H1 (cell line): ENCODE results near the gene PCTP. TPM values are rescaled to one million over a fixed set of nuclear protein-coding genes. Genes with fewer than 3 reads are reported as not detected.
A peak's percentile ranks its signal among the peaks of the same experiment; 100 is the strongest.

Experiments
- CTCF ChIA-PET: fragments of 300-600 bp; sonication (Branson Sonifier 250); formaldehyde crosslinking; loops from one replicate; lab custom pipeline; 2021; ENCODE audit not compliant: partially characterized antibody; lab: Charles Lee
- POLR2A ChIA-PET: fragments of 300-600 bp; sonication (Branson Sonifier 250); formaldehyde crosslinking; loops from one replicate; lab custom pipeline; 2021; ENCODE audit warnings: inconsistent platforms; ENCODE audit not compliant: partially characterized antibody; lab: Charles Lee
- DNase-seq, 2 experiments: peaks; one replicate each; pipeline versions ENCODE4 v3.0.0 to v3.0.0-alpha.2; 2010 to 2022; ENCODE audit warnings: low spot score in 2 of 2, low read depth in 1 of 2, mixed read lengths in 1 of 2
- FAIRE-seq: peaks from 2 replicates; lab custom pipeline; 2011; peaks lifted over from hg19 to GRCh38; lab: Jason Lieb, UNC
- H2AFZ ChIP-seq: 2 replicates; pipeline ENCODE4 v1.8.1; 2012; ENCODE audit warnings: low read length, inconsistent platforms
- H2AK5ac ChIP-seq: 2 replicates; pipeline ENCODE4 v1.6.1; 2013; ENCODE audit warnings: low read depth, low read length
- H2BK120ac ChIP-seq: replicated peaks from 2 replicates; pipeline ENCODE3; 2013; ENCODE audit warnings: low read depth, low read length, inconsistent platforms
- H2BK12ac ChIP-seq: 2 replicates; pipeline ENCODE4 v1.6.1; 2013; ENCODE audit warnings: low read depth, low read length
- H2BK15ac ChIP-seq: 2 replicates; pipeline ENCODE4 v1.6.1; 2013; ENCODE audit warnings: low read length
- H2BK20ac ChIP-seq: 2 replicates; pipeline ENCODE4 v1.6.1; 2013; ENCODE audit warnings: low read length
- H2BK5ac ChIP-seq: 2 replicates; pipeline ENCODE4 v1.6.1; 2013; ENCODE audit warnings: low read depth, low read length
- H3K14ac ChIP-seq: 2 replicates; pipeline ENCODE4 v1.6.1; 2013; ENCODE audit warnings: inconsistent platforms; ENCODE audit not compliant: insufficient read length
- H3K18ac ChIP-seq: 2 replicates; pipeline ENCODE4 v1.6.1; 2013; ENCODE audit warnings: low read length; ENCODE audit errors: extremely low read depth
- H3K23ac ChIP-seq: 2 replicates; pipeline ENCODE4 v1.6.1; 2013; ENCODE audit warnings: inconsistent platforms; ENCODE audit not compliant: insufficient read length
- H3K23me2 ChIP-seq: 2 replicates; pipeline ENCODE4 v1.6.1; 2013; ENCODE audit warnings: low read depth, low read length
- H3K27ac ChIP-seq: 2 replicates; pipeline ENCODE4 v1.6.1; 2011; ENCODE audit warnings: low read depth, low read length, inconsistent platforms
- H3K27me3 ChIP-seq, 4 experiments: replicated peaks in 1 of 4; 1 replicate in 1 of 4; 2 replicates in 3 of 4; pipeline versions ENCODE4 v1.6.1 to v1.8.1; 2011 to 2013; ENCODE audit warnings: low read length in 3 of 4, mild to moderate bottlenecking in 3 of 4, inconsistent platforms in 2 of 4, mixed read lengths in 2 of 4, moderate library complexity in 1 of 4; ENCODE audit not compliant: control insufficient read depth in 3 of 4, insufficient read depth in 3 of 4; ENCODE audit errors: extremely low read depth in 1 of 4
- H3K36me3 ChIP-seq, 4 experiments: 2 replicates each; pipeline versions ENCODE4 v1.6.1 to v1.8.1; 2011 to 2013; ENCODE audit warnings: mild to moderate bottlenecking in 4 of 4, low read length in 3 of 4, moderate library complexity in 2 of 4, control low read depth in 1 of 4, inconsistent platforms in 1 of 4; ENCODE audit not compliant: insufficient read depth in 4 of 4, control insufficient read depth in 2 of 4
- H3K4ac ChIP-seq: replicated peaks from 2 replicates; pipeline ENCODE3; 2013; ENCODE audit warnings: low read length, low read depth, mixed read lengths, inconsistent platforms; ENCODE audit not compliant: insufficient read length
- H3K4me1 ChIP-seq, 4 experiments: replicated peaks in 1 of 4; 1 replicate in 1 of 4; 2 replicates in 3 of 4; pipeline versions ENCODE4 v1.6.1 to v1.8.1; 2011 to 2013; ENCODE audit warnings: low read length in 3 of 4, inconsistent platforms in 2 of 4, mixed read lengths in 1 of 4; ENCODE audit not compliant: insufficient read depth in 4 of 4, control insufficient read depth in 3 of 4
- H3K4me2 ChIP-seq, 2 experiments: 2 replicates each; pipeline versions ENCODE4 v1.6.1 to v1.8.1; 2011 to 2013; ENCODE audit warnings: low read depth in 2 of 2, low read length in 2 of 2, control low read depth in 1 of 2, inconsistent platforms in 1 of 2, mild to moderate bottlenecking in 1 of 2; ENCODE audit not compliant: insufficient read depth in 1 of 2
- H3K4me3 ChIP-seq, 4 experiments: fragments of 200-600, 300-600 bp in 1 of 4; sonication (generic), shearing (Covaris generic), sonication (Bioruptor Twin) in 1 of 4; 2 replicates each; pipeline versions ENCODE4 v1.5.1 to v1.8.1; 2011 to 2016; ENCODE audit warnings: low read length in 4 of 4, low read depth in 3 of 4, control low read depth in 2 of 4, inconsistent platforms in 2 of 4, mild to moderate bottlenecking in 2 of 4, mixed read lengths in 1 of 4, moderate library complexity in 1 of 4; ENCODE audit not compliant: insufficient read depth in 2 of 4; ENCODE audit errors: extremely low read depth in 1 of 4
- H3K56ac ChIP-seq: replicated peaks from 2 replicates; pipeline ENCODE3; 2013; ENCODE audit warnings: low read depth, mild to moderate bottlenecking, mixed read lengths, low read length, inconsistent platforms; ENCODE audit not compliant: insufficient read length
- H3K79me1 ChIP-seq: 2 replicates; pipeline ENCODE4 v1.6.1; 2013; ENCODE audit warnings: low read depth, low read length, control low read depth
- H3K79me2 ChIP-seq, 2 experiments: 2 replicates each; pipeline versions ENCODE4 v1.6.1 to v1.8.1; 2012 to 2013; ENCODE audit warnings: low read length in 2 of 2, mild to moderate bottlenecking in 2 of 2, inconsistent platforms in 1 of 2; ENCODE audit not compliant: insufficient read depth in 2 of 2, control insufficient read depth in 1 of 2
- H3K9ac ChIP-seq, 4 experiments: replicated peaks in 1 of 4; 1 replicate in 1 of 4; 2 replicates in 3 of 4; pipeline versions ENCODE4 v1.6.1 to v1.8.1; 2011 to 2013; ENCODE audit warnings: low read depth in 3 of 4, low read length in 3 of 4, control low read depth in 2 of 4, mild to moderate bottlenecking in 2 of 4, moderate library complexity in 2 of 4, inconsistent platforms in 1 of 4; ENCODE audit errors: extremely low read depth in 1 of 4
- H3K9me3 ChIP-seq, 2 experiments: 2 replicates each; pipeline versions ENCODE4 v1.6.1 to v1.8.1; 2012 to 2013; ENCODE audit warnings: mild to moderate bottlenecking in 2 of 2, moderate library complexity in 2 of 2, control low read depth in 1 of 2, inconsistent platforms in 1 of 2, low read depth in 1 of 2, low read length in 1 of 2, mixed read lengths in 1 of 2; ENCODE audit not compliant: insufficient read depth in 2 of 2
- H4K20me1 ChIP-seq, 2 experiments: replicated peaks in 1 of 2; 2 replicates each; pipeline versions ENCODE3 to v1.8.1; 2011 to 2013; ENCODE audit warnings: inconsistent platforms in 2 of 2, low read length in 2 of 2, mild to moderate bottlenecking in 1 of 2; ENCODE audit not compliant: insufficient read depth in 2 of 2, control insufficient read depth in 1 of 2
- H4K5ac ChIP-seq: 2 replicates; pipeline ENCODE4 v1.6.1; 2013; ENCODE audit warnings: low read length, low read depth, mixed read lengths, inconsistent platforms; ENCODE audit not compliant: insufficient read length
- H4K8ac ChIP-seq: 2 replicates; pipeline ENCODE4 v1.8.0; 2013; ENCODE audit warnings: mild to moderate bottlenecking, moderate library complexity, low read length, inconsistent platforms; ENCODE audit not compliant: insufficient read depth; ENCODE audit errors: extremely low read depth
- H4K91ac ChIP-seq: replicated peaks from 2 replicates; pipeline ENCODE3; 2013; ENCODE audit warnings: low read length, mixed read lengths, inconsistent platforms; ENCODE audit not compliant: insufficient read length
- ASH2L ChIP-seq: fragments of 200-600, 300-600 bp; sonication (generic); IDR thresholded peaks from one replicate; pipeline ENCODE4 v1.7.1; 2017; ENCODE audit warnings: low read length
- ATF3 ChIP-seq: IDR thresholded peaks from 2 replicates; pipeline ENCODE4 v1.6.1; 2011; ENCODE audit warnings: low read depth, mild to moderate bottlenecking, low read length; ENCODE audit not compliant: insufficient read depth
- BCL11A ChIP-seq, 2 experiments: IDR thresholded peaks; one replicate each; pipeline ENCODE4 v1.6.1; 2011; ENCODE audit warnings: low read depth in 2 of 2, low read length in 2 of 2, mild to moderate bottlenecking in 2 of 2
- CBX8 ChIP-seq: fragments of 300-800, 300-1000 bp; sonication (generic); IDR thresholded peaks from 2 replicates; pipeline ENCODE4 v1.7.1; 2016; ENCODE audit warnings: low read depth, low read length, borderline replicate concordance
- CHD1 ChIP-seq: IDR thresholded peaks from 2 replicates; pipeline ENCODE4 v1.6.1; 2012; ENCODE audit warnings: low read depth, low read length, improper control_type of control experiment
- EGR1 ChIP-seq: IDR thresholded peaks from 2 replicates; pipeline ENCODE4 v1.6.1; 2011; ENCODE audit warnings: low read depth, low read length, borderline replicate concordance
- GABPA ChIP-seq: IDR thresholded peaks from 2 replicates; pipeline ENCODE4 v1.6.1; 2011; ENCODE audit warnings: mild to moderate bottlenecking, low read length, moderate library complexity, borderline replicate concordance; ENCODE audit not compliant: insufficient read depth
- KDM5A ChIP-seq: fragments of 200-600 bp; IDR thresholded peaks from 2 replicates; pipeline ENCODE4 v1.7.1; 2012; ENCODE audit warnings: mild to moderate bottlenecking, low read length, inconsistent platforms, mixed read lengths
- PHF8 ChIP-seq: fragments of 200-600 bp; sonication (generic); conservative IDR thresholded peaks from 2 replicates; pipeline ENCODE4 v1.7.1; 2012; ENCODE audit warnings: low read depth, mild to moderate bottlenecking, inconsistent platforms, low read length, moderate library complexity
- SIN3A ChIP-seq, 2 experiments: IDR thresholded peaks in 1 of 2; conservative IDR thresholded peaks in 1 of 2; 2 replicates each; pipeline ENCODE4 v1.6.1; 2011 to 2012; ENCODE audit warnings: low read length in 2 of 2, improper control_type of control experiment in 1 of 2, low read depth in 1 of 2, mild to moderate bottlenecking in 1 of 2
- SIRT6 ChIP-seq: IDR thresholded peaks from one replicate; pipeline ENCODE4 v1.7.1; 2012; ENCODE audit warnings: low read length, inconsistent platforms
- SP1 ChIP-seq: IDR thresholded peaks from 2 replicates; pipeline ENCODE4 v1.6.1; 2011; ENCODE audit warnings: low read depth, low read length
- polyA plus RNA-seq, 7 experiments: library from polyadenylated mRNA; depleted of rRNA in 3 of 7; stranded (reverse) in 5 of 7; unstranded in 2 of 7; fragments of >200 nt in 5 of 7; fragments of 200-250 nt in 2 of 7; gene quantifications; 1 replicate in 5 of 7; 2 replicates in 1 of 7; 4 replicates in 1 of 7; pipeline versions ENCODE4 v1.2.1 to v1.2.3, GENCODE V29; 2011 to 2013; ENCODE audit warnings: missing spikeins in 2 of 7, mixed read lengths in 2 of 7
- total RNA-seq: library from RNA; stranded (reverse); fragmentation: NEBNext Ultra II Directional; extraction: Animal tissue kit (Norgen Biotek cat#: 25700); gene quantifications from 2 replicates; pipeline ENCODE4 v1.2.1, GENCODE V29; 2021

PCTP gene
- total and polyA plus RNA-seq, 2 of the 8 experiments (the other 6 are each of a cell fraction or from before 2014, with no cell fraction given), result 14.1 to 14.6 TPM

GRCh38 chr17:55705847-55706246 is 45.0 kb upstream of the PCTP start:
- Histone ChIP-seq H3K9me3 (no peaks in the 10 kb centered on the region), H3K4me3 (no peak overlapping the region), H3K56ac (no peak overlapping the region), H3K4ac (no peak overlapping the region)
- TF ChIP-seq SIRT6 (no peak), ASH2L (no peak), EGR1 (no peak), SP1 (no peak), ATF3 (no peak), BCL11A (IDR thresholded peaks at IDR 0.05; ENCODE audit: low read depth in 2 of 2, low read length in 2 of 2) (no peak), PHF8 (no peak), SIN3A (conservative IDR thresholded peaks at IDR 0.05 in 1 of 2, IDR thresholded peaks at IDR 0.05 in 1 of 2; ENCODE audit: low read depth in 1 of 2, low read length in 2 of 2) (no peak), GABPA (no peak), KDM5A (no peak), CBX8 (no peak), CHD1 (no peak)
- TF ChIP-seq, all 59 proteins: peak for 0
- Histone ChIP-seq H2BK12ac (no peak overlapping the region), H3K4me2 (no peak overlapping the region), H2BK15ac (no peak overlapping the region), H3K36me3 (no peaks in the 10 kb centered on the region), H3K79me2 (no peaks in the 10 kb centered on the region), H3K27me3 (no peaks in the 10 kb centered on the region), H2BK5ac (no peak overlapping the region), H4K8ac (no peak overlapping the region), H3K4me1 (peaks cover 3 to 9% (median 4%) of the 10 kb centered on the region in 4 experiments; a peak in 5 of 7 replicates), H4K5ac (no peak overlapping the region), H3K14ac (no peak overlapping the region), H2BK120ac (no peak overlapping the region), H3K9ac (no peak overlapping the region), H2AFZ (0 out of 2 replicates have a peak overlapping the region, but pooled peaks have one; percentile 66), H3K27ac (no peak overlapping the region), H3K79me1 (no peaks in the 10 kb centered on the region), H2BK20ac (no peak overlapping the region), H3K23ac (no peak overlapping the region), H2AK5ac (no peak overlapping the region), H4K20me1 (no peaks in the 10 kb centered on the region), H4K91ac (no peak overlapping the region), H3K23me2 (no peaks in the 10 kb centered on the region), H3K18ac (no peak overlapping the region)
- ChIA-PET CTCF (interaction anchor here (1.7 kb wide), 1 partner anchor 12 kb away, joined by 9 read pairs; no protein-coding TSS in a partner anchor), POLR2A (no interaction called here)
- FAIRE-seq, result no peak
- no peak for DNase-seq
